Activated CD4-positive, CD25-positive, alpha-beta regulatory T cell (primary cell): Measurements from ENCODE around the gene OR6X1.

Experiments
- DNase-seq, 4 experiments: peaks; one replicate each; lab custom pipeline; 2025; lab: John Stamatoyannopoulos, UW

Gene OR6X1, protein sequence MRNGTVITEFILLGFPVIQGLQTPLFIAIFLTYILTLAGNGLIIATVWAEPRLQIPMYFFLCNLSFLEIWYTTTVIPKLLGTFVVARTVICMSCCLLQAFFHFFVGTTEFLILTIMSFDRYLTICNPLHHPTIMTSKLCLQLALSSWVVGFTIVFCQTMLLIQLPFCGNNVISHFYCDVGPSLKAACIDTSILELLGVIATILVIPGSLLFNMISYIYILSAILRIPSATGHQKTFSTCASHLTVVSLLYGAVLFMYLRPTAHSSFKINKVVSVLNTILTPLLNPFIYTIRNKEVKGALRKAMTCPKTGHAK

DNA sequence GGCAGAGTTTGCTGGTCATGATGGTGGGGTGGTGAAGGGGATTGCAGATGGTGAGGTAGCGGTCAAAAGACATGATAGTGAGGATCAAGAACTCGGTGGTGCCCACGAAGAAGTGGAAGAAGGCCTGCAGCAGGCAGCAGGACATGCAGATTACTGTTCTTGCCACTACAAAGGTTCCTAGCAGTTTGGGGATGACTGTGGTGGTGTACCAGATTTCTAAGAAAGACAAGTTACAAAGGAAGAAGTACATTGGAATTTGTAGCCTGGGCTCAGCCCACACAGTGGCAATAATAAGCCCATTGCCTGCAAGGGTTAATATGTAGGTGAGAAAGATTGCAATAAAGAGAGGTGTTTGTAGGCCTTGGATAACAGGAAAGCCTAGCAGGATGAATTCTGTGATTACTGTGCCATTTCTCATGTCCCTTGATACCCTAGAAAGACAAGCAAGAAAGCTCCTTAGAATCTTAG lies at the start of gene OR6X1:
OR6X1 (minus strand) TSS at position 418 of the 468 bp plus-strand sequence; CDS start at position 418, 0 bp downstream.
- no peak for DNase-seq

DNA sequence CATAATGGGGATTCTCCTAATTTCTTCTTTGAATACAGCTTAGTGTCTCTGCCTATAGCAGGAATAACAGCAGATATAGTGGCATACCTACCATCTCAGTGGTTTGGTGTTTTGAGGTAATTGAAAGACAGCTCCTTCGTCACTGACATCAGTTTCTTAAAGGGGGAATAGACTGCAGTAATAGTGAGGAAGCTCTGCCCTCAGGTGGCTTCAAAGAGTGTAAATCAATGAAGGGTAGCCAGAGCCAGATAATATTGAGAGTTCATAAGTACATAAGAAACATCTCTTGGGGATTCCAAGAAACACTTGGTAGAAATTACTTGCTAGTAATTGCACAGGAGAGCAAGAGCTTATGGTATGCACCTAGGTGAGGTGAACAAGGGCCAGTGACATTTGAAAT lies 47.4 kb upstream of the OR6X1 start:
- DNase-seq: no peak

DNA sequence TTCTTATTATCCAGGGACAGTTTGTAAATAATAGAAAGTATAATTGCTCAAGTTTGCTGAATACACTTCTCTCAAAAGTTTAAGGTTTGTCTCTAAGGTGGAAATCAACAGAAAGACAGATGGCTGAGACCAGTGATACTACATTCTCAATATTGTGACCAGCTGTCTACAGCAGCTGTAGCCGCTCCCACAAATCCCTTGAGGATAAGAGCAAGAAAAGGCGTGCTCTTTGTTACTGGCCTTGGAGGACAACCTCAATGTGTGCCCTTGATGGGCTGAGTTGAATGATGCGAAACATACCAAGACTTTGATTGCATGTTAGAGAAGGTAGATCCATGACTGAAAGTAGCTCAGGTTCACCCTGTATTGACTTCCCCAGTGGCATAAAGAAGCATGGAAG lies 45.7 kb upstream of the OR6X1 start:
- no peak for DNase-seq

DNA sequence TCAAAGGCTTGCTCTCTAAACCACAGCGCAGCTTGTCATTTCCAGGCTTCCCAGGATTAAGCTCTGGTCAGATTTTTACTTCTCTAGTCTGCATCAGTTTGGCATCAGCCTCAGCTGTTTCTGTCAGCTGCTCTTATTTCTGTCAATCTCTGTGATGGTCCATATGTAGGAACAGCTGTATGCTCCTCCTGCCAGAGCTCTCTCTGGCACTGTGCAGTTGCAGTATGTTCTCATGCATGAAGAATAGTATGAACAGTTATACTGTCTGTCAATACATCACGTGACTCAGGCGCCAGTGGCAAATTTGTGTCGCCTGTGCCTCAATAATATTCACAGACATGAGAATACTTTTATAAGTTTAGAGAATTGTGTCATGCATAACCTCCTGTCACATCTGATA lies 45.1 kb upstream of the OR6X1 start:
- DNase-seq: no peak

DNA sequence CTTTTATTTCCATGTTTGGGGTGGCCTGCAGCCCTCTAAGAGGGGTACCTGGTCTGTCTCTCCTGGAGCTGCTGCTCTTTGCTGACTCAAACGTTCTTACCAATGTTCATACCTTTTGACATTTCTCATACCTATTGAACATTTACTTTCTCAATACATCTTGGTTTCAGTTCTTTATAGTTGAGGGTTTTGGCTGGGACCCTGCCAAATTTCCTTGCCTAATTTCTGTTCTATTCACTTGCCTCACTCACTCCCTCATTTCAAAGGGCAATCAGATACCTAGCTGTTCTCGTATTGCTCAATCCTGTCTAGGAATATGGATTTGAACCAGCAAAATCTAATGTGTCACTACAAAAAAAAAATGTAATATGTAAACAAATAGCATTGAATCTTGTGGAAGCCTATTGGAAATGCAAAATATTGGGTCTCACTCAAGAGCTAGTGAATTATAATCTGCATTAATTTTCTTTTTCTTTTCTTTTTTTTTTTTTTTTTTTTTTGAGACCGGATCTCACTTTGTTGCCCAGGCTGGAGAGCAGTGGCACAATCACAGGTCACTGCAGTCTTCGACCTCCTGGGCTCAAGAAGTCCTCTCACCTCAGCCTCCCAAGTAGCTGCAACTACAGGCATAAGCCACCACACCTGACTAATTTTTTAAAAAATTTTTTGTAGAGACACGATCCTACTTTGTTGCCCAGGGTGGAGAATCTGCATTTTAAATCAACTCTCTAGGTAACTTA lies 44.4 kb upstream of the OR6X1 start:
- DNase-seq: no peak

DNA sequence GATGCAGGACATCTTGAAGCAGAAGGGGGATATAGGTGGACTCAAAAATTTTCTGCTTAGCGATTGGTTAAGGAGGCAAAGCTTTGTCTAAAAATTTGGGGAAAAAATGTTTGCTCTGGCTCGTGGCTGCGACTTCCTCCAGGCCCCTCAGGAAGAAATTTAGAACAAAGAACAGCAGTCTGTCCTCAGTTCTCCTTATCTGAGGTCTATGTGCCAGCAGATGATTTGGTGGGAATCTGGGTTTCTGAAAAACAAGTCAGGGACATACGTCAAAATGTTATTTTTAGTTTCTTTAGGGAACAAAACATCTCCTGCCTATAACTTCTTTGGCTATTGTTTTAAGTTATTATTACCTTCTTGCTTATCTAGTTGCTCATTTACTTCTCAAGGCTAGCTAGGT lies 43.8 kb upstream of the OR6X1 start:
- no peak for DNase-seq

DNA sequence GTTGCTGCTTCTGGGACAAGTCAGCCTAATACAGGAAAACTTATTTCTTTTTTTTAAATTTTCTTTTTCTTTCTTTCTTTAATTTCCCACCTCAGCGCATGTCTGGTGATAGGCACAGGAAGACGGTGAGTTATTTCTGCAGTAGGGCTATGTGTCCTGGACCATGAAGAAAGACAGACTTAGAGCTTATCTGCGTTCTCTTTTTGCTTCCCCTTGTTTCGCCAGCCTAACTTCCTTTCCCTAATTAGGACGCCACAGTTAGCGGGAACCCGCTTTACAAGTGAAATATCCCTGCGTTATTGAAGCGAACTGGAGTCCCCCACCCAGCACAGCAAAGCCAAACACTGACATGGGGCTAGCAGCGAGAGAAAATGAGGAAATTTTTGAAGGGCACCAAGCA lies 43.2 kb upstream of the OR6X1 start:
- no peak for DNase-seq

DNA sequence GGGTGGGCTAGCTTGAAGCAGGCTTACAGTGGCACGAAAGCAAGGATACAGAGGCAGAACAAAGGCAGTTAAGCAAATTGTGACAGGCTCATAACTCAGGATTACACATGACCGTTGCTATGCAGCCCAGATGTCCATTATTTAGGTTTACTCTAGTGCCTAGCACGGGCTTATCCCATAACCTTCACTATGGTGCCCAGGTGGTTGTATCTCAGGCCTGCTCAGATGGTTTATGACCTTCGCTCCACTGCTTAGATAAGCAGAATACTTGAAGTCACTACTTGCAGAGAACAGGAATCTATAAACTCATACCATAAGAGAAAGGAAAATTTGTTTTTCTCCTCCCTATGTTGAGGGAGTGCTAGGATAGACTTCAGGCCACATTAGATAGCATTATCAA lies 42.8 kb upstream of the OR6X1 start:
- no peak for DNase-seq

DNA sequence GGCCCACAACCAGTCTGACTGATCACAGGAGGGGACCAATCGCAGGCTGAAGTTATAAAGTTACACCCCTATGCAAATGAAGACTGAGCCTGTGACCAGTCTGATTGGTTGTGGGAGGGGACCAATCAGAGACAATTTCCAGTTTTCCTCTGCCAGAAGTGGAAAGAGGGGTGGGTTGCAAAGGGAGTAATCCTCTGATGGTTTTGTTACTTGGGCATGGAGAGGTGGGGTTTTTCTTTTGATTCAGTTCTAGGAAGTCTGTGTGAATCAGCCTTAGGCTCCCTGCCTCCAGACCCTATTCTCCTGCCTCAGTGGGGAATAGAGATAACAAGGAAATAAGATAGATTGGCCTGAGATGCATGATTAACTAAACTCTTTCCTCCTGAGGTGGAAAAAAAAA lies 41.9 kb upstream of the OR6X1 start:
- DNase-seq: no peak

DNA sequence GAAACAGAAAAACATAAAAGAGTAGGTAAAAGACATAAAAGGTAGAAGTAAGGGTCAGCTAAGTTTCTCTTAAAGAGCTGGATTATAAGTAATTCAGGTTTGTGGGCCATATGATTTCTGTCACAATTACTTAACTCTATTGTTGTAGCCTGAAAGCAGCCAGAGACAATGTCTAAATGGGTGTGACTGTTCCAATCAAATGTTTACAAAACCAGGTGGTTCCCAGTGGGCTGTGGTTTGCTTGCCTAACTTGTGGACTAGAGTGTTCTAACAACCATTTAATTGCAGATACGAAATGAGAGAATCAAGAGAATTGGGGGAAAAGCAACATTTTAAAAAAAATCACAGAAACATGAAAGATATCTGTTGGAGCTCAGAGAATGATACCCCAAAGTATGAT lies 29.2 kb upstream of the OR6X1 start:
- no peak for DNase-seq

DNA sequence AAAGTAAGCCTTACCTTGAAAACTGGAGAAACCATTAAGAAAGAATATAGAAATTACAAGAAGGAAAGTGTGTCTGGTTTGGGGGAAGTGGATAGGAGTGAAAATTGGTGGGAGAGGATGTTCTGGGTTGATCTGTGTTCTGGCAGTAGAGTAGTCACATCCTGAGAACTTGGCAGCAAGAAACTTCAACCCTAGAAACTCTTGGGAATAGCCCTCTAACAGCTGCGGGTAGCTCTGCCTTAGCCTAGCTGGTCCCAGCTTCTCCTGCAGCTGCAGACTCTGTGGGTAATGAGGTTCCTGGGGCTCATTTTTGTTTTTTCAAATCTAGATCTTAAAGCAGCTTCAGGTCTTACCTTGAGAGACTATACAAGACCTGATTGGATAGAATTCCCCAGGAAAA lies 24.2 kb upstream of the OR6X1 start:
- DNase-seq: no peak

DNA sequence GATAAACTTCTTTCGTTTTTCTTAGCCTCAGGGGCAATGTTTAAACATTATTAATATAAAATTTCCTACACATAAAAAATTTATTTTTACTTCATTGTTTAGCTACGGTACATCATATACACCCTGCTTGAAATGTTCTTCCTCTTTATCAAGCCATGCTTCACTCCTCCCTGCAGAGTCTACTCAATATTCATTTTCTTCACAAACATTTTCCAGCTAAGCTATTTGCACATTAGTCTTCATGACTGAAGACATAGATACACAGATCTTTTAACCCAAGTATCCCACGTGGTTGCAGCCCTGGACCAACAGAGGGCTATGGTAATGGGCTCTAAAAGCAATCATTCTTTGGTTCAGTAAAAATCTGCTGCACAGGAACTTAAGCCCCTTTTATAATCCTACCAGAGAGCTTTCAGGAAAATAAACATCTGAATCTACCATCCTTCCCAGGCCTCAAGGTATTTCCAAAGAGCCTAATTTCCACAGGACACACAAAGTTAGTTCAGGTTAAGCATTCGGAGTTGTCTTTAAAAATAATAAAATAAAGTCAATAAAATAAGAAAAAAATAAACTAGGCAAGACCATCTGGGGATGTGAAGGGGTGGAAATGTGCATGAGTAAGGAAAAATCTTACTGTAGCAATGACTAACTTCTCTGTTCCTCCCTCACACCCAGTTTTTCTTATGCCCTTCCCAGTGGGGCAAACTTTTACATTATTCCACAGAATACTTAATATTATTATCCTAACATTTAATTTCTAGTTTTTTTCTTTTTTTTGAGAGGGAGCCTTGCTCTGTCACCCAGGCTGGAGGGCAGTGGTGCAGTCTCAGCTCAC lies 21.6 kb upstream of the OR6X1 start:
- DNase-seq: no peak

DNA sequence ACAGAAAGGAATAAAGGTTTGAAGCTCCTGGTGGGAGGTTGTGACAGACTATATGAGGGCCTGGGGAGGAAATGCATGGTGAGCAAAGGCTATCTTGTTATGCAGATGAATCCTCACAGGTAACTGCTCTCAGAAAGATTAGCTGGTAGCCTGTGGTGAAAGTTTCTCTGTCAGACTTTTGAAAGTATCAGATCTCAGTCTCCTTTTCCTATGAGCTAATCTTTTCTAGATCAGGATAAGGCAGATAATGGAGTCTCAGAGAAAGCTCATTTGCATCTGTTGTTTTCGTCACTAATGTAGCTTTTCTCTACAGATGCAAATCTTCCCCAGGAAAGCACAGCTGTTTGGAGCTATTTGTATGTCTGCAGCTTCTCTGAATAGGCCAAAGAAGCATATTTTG lies 21.0 kb upstream of the OR6X1 start:
- DNase-seq: no peak

DNA sequence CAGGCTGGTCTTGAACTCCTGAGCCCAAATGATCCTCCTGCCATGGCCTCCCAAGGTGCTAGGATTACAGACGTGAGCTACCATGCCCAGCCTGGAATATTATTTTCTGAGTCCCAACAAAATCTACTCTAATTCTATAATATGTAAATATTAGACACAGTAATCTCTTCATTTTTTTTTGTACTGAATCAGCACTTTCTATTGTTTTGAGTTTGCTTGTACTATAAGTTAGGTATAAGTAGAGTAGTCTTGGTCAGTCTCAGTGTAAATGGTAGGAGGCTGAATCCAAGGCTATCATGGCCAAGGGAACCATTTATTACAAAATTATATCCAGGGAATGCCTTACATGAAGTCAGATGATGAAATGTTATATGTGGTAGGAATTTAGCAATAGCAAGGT lies 19.6 kb upstream of the OR6X1 start:
- no peak for DNase-seq

DNA sequence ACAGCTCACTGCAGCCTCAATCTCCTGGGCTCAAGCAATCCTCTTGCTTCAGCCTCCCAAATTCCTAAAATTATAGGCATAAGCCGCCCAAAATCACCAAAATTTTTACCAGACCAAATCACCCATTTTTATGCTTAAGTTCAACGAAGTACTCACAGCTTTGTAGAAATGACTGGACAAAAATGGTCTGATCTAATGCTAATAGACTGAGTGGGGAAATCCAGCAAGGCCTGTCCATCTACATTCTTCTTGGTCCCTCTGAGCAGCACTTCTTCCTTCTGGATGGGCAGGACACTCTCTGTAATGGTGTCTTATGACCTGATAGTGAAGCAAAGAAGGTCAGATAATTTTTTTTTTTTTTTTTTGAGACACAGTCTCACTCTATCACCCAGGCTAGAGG lies 18.7 kb upstream of the OR6X1 start:
- DNase-seq: no peak

DNA sequence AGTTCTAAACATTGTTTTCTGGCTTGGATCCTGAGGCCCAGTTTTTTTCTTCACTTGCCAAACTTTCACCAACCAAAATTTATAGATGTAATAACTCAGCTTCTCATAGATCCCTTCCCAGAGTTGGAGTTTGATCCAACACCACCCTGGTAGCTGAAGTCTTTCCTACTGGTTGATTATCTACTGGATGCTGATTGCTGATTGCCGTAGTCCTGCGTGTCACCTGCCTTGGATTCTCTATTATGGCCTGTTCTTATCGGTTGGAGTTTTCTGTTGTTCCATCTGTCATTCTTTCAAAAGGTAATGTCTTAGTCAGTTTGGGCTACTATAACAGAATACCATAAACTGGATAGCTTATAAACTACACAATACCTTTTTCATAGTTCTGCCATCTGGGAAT lies 17.3 kb upstream of the OR6X1 start:
- DNase-seq: no peak

DNA sequence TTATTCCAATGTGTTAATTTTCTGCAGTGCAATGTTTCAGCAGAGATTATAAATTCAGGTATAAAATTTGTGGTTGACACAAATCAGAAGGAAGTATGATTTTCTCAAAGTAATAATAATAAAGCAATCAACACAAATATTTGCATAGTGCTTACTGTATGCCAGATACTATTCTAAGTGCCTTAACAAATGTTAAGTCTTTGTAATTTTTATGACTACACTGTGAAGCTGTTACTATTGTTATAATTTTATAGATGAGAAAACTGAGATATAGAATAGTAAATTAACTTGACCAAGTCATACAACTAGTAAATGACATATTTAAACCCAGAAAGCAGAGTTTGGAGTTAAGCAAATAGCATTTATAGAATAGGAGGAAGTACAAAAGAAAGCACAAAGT lies 16.4 kb upstream of the OR6X1 start:
- no peak for DNase-seq

DNA sequence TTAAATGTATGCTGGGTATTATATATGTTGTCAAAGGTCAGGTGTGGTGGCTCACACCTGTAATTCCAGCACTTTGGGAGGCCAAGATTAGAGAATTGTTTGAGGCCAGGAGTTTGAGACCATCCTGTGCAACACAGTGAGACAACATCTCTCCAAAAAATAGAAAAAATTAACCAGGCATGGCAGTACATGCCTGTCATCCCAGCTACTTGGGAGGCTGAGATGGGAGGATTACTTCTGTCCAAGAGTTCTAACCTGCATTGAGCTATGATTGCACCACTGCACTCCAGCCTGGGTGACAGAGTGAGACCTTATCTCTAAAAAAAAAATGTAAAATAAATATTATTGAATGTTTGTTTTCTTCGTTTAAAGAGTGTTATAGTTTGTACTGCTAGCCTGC lies 11.3 kb upstream of the OR6X1 start:
- no peak for DNase-seq

DNA sequence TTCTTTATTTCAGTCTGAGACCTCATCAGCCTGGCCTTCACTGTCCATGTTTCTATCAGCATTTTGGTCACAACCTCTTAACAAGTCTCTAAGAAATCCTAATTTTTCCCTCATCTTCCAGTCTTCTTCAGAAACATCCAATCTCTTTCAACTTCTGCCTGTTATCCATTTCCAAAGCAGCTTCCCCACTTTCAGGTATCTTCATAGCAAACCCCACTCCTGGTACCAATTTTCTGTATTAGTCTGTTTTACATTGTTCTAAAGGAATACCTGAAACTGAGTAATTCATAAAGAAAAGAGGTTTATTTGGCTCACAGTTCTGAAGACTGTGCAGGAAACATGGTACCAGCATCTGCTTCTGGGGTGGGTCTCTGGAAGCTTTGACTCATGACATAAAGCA lies 8.1 kb upstream of the OR6X1 start:
- no peak for DNase-seq

DNA sequence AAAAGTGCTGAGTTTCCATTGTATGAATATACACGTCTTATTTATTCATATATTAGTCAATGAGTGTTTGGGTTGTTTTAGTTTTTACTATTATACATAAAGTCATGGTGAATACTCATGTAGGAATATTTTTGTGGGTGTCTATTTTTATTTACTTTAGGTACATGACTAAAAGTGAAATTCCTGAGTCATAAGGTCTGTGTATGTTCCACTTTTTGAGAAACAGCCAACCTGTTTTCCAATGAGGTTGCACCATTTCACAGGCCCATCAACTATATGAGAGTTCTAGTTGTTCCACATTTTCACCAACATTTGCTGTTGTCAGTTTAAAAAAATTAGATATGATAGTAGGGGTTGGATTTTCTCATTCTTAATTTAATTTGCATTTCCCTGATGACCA lies 6.6 kb upstream of the OR6X1 start:
- DNase-seq: no peak

DNA sequence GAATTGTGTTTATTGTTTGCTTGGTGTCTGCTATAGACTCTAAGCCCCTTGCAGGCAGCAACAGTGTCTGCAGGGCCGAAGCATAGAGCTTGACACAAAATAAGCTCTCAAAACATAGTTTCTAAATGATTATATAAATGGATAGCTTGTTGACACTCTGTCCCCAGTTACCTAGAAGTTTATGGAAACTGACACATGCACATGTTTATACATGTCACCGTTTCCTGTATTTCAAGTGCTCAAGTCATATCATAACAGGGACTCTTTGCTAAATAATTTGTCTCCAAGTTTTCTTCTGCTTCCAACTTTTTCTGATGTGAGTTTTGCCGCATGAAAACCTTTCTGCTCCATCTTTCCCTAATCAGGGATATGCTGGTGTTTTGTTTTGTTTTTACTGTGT lies 3.7 kb upstream of the OR6X1 start:
- no peak for DNase-seq

DNA sequence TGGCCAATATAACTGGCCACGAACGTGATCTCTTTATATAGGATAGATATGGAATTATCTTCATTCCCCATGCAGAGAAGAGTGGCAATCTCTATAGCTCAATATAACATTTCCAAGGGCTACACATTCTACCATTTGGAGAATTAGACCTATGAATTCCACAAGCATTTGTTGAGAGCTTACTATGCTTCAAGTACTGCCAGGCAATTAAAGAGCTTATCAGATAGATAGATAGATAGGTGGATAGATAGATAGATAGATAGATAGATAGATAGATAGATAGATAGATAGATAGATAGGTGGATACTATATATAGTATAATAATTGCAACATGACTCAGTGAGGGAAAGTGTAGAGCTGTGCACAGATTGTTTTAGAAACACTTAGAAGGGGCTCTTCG lies 1.5 kb upstream of the OR6X1 start:
- no peak for DNase-seq

DNA sequence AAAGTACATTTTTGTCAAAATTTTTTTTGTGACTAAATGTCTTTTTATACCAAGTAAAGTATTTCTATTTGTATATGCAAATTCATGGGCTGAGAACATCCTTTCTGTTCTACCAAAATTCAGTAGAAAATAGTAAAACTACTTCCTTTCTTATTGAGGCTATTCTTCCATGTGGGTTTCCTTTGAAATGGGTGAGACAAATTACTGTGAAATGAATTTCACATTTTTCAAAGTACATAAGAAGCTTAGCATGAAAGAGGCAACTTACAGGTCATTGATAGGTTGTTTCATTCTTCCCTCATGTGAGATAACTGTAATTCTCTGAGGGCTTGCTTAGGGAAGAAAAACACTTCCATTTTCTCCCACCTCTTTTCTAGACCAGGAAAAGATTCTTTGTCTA lies 1.0 kb upstream of the OR6X1 start:
- no peak for DNase-seq
